Measurements from ENCODE around the gene TMEM132C. TPM values are rescaled to one million over a fixed set of nuclear protein-coding genes. Genes with fewer than 3 reads are reported as not detected.

TMEM132C gene
- polyA plus RNA-seq, 1 experiment, result not detected

DNA sequence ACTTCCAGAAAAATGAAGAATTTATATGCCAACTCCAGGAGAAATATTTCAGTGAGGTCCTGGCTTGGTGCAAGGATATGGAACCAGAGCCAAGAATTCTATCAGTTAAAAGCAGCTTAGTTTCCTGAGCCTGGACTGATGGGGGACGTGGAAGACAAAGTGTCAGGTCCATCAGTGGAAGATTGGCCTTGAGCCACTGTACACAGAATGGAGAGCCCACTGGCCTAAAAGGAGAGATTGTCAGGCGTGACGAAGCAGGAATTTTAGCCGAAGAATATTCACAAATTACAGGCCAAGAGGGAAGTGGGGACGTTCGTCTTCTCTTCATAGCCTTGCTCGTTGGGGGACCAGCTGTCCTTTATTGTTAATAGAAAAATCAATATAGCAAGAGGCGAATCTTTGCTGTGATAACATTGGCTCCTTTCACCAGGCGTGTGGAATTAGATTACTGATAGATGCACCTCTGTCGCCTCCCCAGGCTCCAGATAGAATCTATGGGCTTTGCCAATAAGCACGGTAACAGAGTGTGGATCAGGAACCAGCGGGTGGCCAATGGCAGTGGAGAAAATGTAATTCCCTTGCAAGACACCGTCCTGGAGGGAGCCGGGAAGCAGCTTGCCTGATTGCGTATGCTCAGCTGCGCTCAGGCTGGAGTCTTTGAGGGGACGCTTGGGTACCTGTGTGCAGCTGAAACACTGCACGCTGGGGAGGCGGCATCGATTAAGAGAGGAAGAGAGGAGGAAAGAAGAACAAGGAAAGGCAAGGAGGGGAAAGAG is 56.4 kb downstream of the TMEM132C start:
- Histone ChIP-seq H3K27me3 (ENCODE audit: control insufficient read depth, insufficient read depth, low read length) (no peaks in the 10 kb centered on the region), H3K9me3 (ENCODE audit: control insufficient read depth, insufficient read depth, low read length) (peaks cover 42% of the 10 kb centered on the region), H3K4me3 (ENCODE audit: low read depth, low read length) (no peak overlapping the region), H3K27ac (ENCODE audit: low read depth, low read length) (no peak overlapping the region)
- DNase-seq (ENCODE audit: low read depth, low spot score), result no peak
- ChIA-PET CTCF (no interaction called here), POLR2A (no interaction called here)
- TF ChIP-seq, protein P1, sequence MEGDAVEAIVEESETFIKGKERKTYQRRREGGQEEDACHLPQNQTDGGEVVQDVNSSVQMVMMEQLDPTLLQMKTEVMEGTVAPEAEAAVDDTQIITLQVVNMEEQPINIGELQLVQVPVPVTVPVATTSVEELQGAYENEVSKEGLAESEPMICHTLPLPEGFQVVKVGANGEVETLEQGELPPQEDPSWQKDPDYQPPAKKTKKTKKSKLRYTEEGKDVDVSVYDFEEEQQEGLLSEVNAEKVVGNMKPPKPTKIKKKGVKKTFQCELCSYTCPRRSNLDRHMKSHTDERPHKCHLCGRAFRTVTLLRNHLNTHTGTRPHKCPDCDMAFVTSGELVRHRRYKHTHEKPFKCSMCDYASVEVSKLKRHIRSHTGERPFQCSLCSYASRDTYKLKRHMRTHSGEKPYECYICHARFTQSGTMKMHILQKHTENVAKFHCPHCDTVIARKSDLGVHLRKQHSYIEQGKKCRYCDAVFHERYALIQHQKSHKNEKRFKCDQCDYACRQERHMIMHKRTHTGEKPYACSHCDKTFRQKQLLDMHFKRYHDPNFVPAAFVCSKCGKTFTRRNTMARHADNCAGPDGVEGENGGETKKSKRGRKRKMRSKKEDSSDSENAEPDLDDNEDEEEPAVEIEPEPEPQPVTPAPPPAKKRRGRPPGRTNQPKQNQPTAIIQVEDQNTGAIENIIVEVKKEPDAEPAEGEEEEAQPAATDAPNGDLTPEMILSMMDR (IDR thresholded peaks at IDR 0.05; ENCODE audit: low read depth, low read length), result no peak

DNA sequence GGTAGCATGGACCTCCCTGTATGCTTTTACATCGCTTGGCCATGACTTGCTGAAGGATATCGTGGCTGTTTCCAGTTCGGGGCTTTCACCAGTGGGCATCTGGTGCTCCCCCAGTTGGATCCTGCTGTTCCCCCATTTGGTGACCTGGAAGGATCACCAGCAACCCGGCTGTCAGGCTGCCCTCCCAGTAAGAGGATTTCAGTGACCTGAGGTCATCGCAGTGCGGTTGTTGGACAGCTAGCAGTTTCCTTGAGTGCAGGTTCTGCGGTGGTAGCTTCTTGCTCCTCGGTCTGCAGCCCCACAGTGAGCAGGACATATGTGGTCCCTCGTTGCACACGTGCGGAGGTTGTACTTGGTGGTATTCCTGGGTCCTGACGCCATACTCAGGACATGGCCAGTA is 58.7 kb downstream of the TMEM132C start:
- Histone ChIP-seq H3K4me3 (ENCODE audit: low read depth, low read length) (no peak overlapping the region), H3K9me3 (ENCODE audit: control insufficient read depth, insufficient read depth, low read length) (peaks cover 41% of the 10 kb centered on the region), H3K27me3 (ENCODE audit: control insufficient read depth, insufficient read depth, low read length) (no peaks in the 10 kb centered on the region), H3K27ac (ENCODE audit: low read depth, low read length) (no peak overlapping the region)
- no peak for DNase-seq (ENCODE audit: low read depth, low spot score)
- CTCF ChIA-PET, result no interaction called here
- TF ChIP-seq, protein P1 (IDR thresholded peaks at IDR 0.05; ENCODE audit: low read depth, low read length), result no peak
- POLR2A ChIA-PET, result no interaction called here

DNA sequence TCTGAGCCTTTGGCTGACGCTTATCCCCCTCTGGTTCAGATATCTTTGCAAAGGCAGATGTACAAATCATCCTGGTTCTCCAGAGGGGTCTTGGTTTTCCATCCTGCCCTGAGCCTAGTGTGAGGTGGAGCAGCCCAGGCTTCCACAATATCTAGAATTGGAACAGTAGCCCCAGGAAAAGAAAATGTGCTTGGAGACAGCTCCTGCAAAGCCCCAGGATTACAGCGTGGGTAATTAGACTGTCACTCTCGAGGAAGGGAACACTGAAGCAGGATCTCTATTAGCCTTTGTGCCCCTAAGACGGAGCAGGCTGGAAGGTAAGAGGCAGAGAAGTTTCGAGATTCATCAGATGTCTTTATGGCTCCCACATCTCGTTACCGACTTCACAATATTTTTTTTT is 59.4 kb downstream of the TMEM132C start:
- no peak for DNase-seq (ENCODE audit: low read depth, low spot score)
- ChIA-PET POLR2A (no interaction called here), CTCF (no interaction called here)
- no peaks in the 10 kb centered on the region for H3K27me3 ChIP-seq (ENCODE audit: control insufficient read depth, insufficient read depth, low read length)
- H3K9me3 ChIP-seq (ENCODE audit: control insufficient read depth, insufficient read depth, low read length), result peaks cover 41% of the 10 kb centered on the region
- H3K4me3 ChIP-seq (ENCODE audit: low read depth, low read length), result no peak overlapping the region
- no peak overlapping the region for H3K27ac ChIP-seq (ENCODE audit: low read depth, low read length)
- TF ChIP-seq, protein P1 (IDR thresholded peaks at IDR 0.05; ENCODE audit: low read depth, low read length), result no peak

DNA sequence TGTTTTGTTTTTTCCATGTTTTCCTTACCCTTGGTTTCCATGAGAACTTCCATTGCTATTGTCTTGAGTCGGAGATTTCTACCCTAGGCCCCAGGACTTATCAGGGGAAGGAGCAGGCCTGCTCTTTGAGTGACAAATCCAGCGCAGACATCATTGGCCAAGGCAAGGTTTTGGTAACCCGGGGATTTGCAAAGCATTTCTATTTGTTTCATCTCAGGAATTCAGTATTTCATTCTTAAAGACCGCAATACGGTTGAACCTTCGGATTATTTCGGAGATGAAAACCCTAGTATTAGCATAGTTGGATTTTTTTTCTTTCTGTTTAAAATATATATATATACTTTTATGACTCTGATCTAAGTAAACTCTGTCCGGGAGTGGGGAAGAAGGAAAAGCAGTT is 62.0 kb downstream of the TMEM132C start:
- Histone ChIP-seq H3K4me3 (ENCODE audit: low read depth, low read length) (no peak overlapping the region), H3K27ac (ENCODE audit: low read depth, low read length) (no peak overlapping the region), H3K9me3 (ENCODE audit: control insufficient read depth, insufficient read depth, low read length) (peaks cover 44% of the 10 kb centered on the region), H3K27me3 (ENCODE audit: control insufficient read depth, insufficient read depth, low read length) (no peaks in the 10 kb centered on the region)
- ChIA-PET POLR2A (no interaction called here), CTCF (interaction anchor here (0.6 kb wide), 1 partner anchor 427 kb away, joined by 5 read pairs; no protein-coding TSS in a partner anchor)
- TF ChIP-seq, protein P1 (IDR thresholded peaks at IDR 0.05; ENCODE audit: low read depth, low read length), result no peak
- no peak for DNase-seq (ENCODE audit: low read depth, low spot score)

DNA sequence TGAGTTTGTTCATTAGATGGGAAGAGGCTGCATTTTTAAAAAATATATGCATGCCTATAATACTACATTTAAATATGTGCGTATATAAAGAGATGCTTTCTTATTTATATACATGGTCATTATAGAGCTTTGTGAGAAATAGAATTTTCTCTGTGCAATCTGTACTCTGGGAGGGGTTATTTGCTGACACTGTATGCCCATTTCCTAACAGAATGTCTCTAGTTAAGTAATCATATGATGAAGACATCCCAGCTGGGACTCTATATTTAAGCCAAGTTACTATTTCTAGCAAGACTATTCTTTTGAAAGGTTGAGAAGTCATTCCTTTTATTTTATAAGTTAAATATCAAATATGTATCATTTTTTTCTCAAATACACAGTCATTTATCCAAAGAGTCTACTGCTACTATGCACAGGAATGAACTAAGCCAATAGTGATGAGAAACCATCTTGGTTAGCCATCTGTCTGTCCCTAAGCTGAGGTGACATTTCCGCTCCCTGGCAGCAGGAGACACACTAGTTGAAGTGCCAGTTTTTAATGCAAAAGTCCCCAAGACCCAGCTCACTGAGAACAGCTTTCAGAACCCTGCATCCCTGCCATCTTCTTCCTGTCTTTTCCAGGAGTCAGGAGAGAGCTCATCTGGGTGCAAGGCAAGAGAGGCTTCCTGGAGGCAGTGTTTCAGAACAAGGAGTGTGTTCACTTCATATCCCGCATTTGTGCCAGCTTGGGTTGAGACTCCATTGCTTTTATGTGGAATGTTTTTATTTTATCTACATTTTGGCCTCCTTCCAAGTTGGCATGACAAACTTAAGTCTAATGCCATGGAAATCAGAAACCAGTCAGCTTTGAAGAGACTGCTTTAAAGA is 69.5 kb downstream of the TMEM132C start:
- H3K9me3 ChIP-seq (ENCODE audit: control insufficient read depth, insufficient read depth, low read length), result peaks cover 46% of the 10 kb centered on the region
- no peak overlapping the region for H3K4me3 ChIP-seq (ENCODE audit: low read depth, low read length)
- no peaks in the 10 kb centered on the region for H3K27me3 ChIP-seq (ENCODE audit: control insufficient read depth, insufficient read depth, low read length)
- TF ChIP-seq, protein P1 (IDR thresholded peaks at IDR 0.05; ENCODE audit: low read depth, low read length), result no peak
- POLR2A ChIA-PET, result no interaction called here
- no peak for DNase-seq (ENCODE audit: low read depth, low spot score)
- CTCF ChIA-PET, result no interaction called here
- H3K27ac ChIP-seq (ENCODE audit: low read depth, low read length), result no peak overlapping the region

Data from AG04450 (cell line).